Activated CD4-positive, alpha-beta T cell treated with anti-CD3 and anti-CD28 coated beads for 1 hour (primary cell): ENCODE data around the gene ARRDC4.

Source experiments
- DNase-seq: peaks from one replicate; pipeline ENCODE4 v3.0.0-alpha.2; 2020

Gene ARRDC4

DNA sequence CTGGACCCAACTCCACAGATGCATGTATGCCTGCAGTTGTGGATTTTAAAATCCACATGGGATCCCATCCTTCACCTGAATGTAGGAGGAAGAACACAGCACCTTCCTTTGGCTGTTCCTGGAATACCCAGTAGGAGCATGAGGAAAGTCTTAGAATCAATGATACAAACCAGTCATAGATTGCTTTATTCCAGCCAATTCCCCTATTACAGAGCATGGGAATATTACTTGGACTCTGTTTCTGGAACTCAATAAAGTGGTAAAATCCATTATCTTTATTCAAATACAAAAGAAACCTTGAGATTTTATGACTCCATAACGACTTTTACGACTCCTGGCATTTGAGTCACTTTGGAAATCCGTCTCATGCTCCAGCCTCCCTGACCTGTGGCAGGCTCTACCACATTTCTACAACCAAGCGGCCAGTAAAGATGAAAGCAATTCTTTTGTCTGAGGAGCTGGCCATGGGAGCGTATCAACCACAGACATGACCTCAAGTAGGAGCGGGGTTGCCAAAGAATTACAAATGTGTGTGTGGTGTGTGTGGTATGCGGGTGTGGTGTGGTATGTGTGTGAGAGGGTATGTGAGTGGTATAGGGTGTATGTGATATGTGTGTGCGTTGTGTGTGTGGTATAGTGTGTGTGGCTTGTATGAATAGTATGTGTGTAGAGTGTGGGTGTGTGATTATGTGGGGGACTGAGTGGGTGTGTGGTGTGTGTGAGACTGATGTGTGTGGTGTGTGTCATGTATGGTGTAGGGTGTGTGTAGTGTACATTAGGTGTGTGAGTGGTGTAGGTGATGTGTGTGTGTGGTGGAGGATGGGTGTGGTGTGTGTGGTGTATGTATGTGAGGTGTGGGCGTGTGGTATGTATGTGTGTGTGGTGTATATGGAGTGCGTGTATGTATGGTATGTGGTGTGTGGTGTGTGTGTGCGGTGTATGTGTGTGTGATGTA, 40.0 kb downstream of the ARRDC4 start:
- no peak for DNase-seq

DNA sequence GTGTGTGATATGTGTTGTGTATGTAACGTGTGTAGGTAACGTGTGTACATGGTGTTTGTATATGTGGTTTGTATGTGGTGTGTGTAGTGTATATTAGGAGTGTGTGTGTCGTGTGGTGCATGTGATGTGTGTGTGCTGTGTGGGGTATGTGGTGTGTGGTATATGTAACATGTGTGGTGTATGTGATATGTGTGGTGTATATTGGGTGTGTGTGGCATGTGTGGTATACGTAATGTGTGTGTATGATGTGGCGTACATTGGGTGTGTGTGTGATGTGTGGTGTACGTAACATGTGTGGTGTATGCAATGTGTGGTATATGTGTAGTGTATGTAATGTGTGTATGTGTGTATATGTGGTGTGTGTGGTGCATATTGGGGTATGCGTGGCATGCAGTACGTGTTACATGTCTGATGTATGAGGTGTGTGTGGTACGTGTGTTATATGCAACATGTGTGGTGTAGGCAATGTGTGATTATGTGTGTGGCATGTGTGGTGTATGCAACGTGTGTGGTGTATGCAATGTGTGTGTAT, 41.2 kb downstream of the ARRDC4 start:
- DNase-seq, result no peak

DNA sequence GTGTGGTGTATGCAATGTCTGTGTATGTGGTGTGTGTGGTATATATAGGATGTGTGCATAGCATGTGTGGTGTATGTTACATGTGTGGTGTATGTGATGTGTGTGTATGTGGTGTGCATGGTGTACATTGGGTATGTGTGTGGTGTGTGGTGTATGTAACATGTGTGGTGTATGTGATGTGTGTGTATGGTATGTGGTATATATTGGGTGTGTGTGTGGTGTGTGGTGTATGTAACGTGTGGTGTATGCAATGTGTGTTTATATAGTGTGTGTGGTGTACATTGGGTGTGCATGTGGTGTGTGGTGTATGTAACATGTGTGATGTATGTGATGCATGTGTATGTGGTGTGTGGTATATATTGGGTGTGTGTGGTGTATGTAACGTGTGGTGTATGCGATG, 41.9 kb downstream of the ARRDC4 start:
- DNase-seq, result no peak

- DNase-seq, result no peak
Measured at GRCh38 chr15:98002866-98003265, 42.4 kb downstream of the ARRDC4 start.

GRCh38 chr15:98003518-98003917, 43.0 kb downstream of the ARRDC4 start:
- no peak for DNase-seq

DNA sequence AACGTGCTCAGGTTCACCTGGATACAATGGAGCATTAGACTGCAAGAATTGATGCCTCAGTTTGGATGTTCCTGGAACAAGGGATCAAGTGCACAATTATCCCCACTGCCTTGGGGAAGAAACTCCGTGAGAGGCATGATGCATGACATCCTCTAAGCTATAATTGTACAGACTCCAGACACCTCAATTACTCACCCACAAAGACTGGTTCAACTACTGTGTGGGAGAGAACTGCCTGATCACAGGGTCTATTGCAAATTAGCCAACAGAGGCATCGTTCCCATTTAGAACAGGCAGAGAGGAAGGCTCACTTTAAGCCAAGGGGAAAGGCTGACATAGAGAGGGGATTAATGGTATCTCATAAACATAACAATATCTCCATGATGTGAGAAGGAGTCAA, 43.5 kb downstream of the ARRDC4 start:
- no peak for DNase-seq

DNA sequence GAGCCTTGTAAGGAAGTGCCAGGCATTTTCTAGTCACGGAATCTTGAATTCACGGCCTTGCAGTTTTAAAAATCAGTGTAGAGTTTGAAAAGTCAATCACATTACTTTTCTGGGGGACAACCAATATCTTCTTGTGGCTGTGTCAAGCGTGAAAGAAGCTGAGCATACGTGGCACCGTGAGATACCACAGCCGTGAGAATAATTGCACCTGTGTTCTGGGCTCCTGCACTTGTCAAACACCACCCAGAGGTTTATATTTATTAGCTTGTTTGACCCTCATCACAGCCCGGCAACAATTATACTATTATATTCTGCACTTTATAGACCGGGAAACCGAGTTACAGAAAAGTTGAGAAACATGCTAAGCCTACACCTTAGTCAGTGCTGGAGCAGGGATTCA, 45.2 kb downstream of the ARRDC4 start:
- DNase-seq, result no peak

- no peak for DNase-seq
Measured at GRCh38 chr15:98009169-98009568, 48.7 kb downstream of the ARRDC4 start.

DNA sequence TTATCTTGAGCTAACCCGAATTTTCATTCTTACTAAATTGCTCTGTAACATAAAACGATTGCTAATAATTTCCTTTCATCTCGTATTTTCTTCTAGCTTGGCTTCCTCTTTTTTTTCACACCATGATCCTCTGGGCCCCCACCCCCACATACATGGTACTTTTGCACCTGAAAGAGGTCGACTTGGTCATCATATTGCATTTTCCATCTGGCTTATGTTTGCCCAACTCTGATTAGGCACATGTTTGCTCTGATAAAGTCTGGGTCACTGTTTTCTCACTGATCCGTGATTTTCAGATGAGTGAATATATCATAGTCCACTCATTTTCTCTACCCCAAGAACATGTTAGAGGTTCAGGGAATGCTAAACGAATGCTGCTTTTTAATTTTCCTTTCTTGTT, 49.5 kb downstream of the ARRDC4 start:
- no peak for DNase-seq

GRCh38 chr15:98012354-98012753, 51.9 kb downstream of the ARRDC4 start:
- DNase-seq, result no peak

DNA sequence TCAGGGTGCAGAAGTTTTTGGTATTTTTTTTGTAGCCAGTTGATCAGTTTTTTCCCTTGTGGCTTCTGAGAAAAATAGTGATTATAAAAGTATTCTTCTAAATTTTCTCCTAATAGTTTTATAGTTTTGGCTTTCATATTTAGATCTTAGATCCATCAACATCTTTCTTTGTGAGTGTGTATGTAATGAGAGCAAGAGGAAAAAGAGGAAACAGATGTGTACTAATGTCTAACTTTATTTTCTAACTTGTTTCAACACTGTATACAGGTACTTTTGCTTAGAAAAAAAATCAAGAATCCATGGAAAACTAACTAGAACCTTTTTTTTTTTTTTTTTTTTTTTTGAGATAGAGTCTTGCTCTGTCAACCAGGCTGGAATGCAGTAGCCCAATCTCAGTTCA, 53.1 kb downstream of the ARRDC4 start:
- no peak for DNase-seq

GRCh38 chr15:98017150-98017964, 56.9 kb downstream of the ARRDC4 start:
- DNase-seq, result no peak

DNA sequence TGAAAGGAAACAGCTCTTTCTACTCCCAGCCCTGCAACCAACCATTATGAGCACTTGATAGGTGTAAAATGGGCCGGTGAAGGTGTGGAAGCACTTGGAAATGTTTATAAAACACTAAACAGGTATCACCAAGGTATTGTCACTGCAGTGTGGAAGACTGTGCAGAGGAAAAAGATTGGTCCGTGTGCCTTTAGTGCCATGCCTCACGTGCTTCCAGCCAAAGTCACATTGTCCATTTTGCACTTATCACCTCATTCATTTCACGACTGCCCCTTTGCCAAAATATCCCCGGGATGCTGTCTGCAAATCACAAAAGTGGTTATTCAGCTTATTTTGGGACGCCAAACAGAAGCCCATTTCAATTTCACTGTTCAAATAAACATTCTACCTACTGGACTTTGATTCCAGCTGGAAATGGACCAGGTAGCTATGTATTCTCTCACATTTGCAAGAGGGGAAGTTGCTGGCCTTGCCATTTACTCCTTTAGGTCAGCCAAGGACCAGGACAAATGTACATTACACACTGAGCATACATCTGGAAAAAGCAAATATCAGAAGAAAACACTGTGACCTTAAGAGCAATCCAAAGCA, 58.4 kb downstream of the ARRDC4 start:
- DNase-seq, result no peak
